ENCODE measurements around the gene MIER2.
"Not testable (repeated sequence)": the region's sequence is repeated elsewhere in the genome, so short reads cannot be mapped to it uniquely, and the experiment has no call there.

Gene MIER2

GRCh38 chr19:273393-273792, 71.2 kb downstream of the MIER2 start:
- in situ Hi-C loops (cut with MboI; ENCODE audit: low sequenced_read_pairs, unreplicated experiment), result no loop called here
- TF ChIP-seq CTCF (IDR thresholded peaks at IDR 0.05; ENCODE audit: borderline replicate concordance, control extremely low read depth, extremely low read depth, insufficient read depth, missing control alignments), result no peak
- no peak for DNase-seq (ENCODE audit: low spot score)

DNA sequence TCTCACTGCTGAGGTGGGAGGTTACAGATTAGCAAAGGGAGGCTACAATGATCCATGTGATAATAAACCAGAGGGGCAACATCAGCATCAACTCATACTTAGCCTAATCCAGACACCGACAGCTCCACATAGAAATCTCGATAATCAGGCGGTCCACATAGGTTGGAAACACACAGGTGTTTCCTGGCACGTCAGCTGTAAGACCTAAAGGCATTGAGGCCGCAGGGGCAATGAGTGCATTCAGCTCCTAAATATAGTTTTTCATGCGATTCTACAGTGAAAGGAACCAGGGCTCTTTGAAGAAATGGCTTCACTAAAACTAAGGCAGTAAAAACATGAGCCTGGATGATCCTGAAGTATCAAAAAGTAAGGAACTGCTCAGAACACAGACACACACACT, 72.7 kb downstream of the MIER2 start:
- DNase-seq (ENCODE audit: low spot score), result peak; percentile 9
- in situ Hi-C loops (cut with MboI; ENCODE audit: low sequenced_read_pairs, unreplicated experiment), result no loop called here
- TF ChIP-seq CTCF (IDR thresholded peaks at IDR 0.05; ENCODE audit: borderline replicate concordance, control extremely low read depth, extremely low read depth, insufficient read depth, missing control alignments), result no peak

DNA sequence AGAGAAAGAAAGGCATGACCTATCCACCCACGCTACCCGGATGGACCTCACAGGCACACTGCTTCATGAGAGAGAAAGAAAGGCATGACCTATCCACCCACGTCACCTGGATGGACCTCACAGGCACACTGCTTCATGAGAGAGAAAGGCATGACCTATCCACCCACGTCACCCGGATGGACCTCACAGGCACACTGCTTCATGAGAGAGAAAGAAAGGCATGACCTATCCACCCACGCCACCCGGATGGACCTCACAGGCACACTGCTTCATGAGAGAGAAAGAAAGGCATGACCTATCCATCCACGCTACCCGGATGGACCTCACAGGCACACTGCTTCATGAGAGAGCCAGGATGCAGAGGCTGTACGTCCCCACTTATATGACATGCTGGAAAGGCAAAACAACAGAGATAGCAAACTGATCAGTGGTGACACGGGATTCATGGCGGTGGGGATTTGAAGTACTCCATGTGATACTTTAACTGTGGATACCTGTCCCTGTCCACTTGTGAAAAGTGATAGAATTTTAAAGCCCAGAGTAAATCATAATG, 73.8 kb downstream of the MIER2 start:
- peak; percentile 2 for DNase-seq (ENCODE audit: low spot score)
- in situ Hi-C loops (cut with MboI; ENCODE audit: low sequenced_read_pairs, unreplicated experiment), result not testable (repeated sequence)

DNA sequence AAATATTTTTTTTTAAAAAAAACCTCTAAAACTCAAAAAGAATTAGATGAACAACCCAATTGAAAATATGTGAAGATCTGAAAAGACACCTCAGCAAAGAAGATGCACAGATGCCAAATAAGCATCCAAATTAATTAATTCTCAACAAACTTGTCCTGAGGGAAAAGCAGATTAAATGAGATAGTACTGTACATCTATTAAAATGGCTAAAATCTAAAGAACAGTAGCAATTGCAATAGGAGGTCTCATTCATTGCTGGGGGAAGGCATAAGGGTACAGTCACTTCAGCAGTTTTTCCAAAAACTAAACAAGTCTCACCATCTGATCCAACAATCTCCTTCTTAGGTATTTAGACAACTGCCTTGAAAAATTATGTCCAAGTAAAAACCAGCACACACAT, 75.4 kb downstream of the MIER2 start:
- no peak for TF ChIP-seq CTCF (IDR thresholded peaks at IDR 0.05; ENCODE audit: borderline replicate concordance, control extremely low read depth, extremely low read depth, insufficient read depth, missing control alignments)
- DNase-seq (ENCODE audit: low spot score), result no peak
- in situ Hi-C loops (cut with MboI; ENCODE audit: low sequenced_read_pairs, unreplicated experiment), result no loop called here

- TF ChIP-seq CTCF (IDR thresholded peaks at IDR 0.05; ENCODE audit: borderline replicate concordance, control extremely low read depth, extremely low read depth, insufficient read depth, missing control alignments), result no peak
- DNase-seq (ENCODE audit: low spot score), result no peak
- in situ Hi-C loops (cut with MboI; ENCODE audit: low sequenced_read_pairs, unreplicated experiment), result no loop called here
These were observed 82.5 kb downstream of the MIER2 start for GRCh38 chr19:262125-262524.

DNA sequence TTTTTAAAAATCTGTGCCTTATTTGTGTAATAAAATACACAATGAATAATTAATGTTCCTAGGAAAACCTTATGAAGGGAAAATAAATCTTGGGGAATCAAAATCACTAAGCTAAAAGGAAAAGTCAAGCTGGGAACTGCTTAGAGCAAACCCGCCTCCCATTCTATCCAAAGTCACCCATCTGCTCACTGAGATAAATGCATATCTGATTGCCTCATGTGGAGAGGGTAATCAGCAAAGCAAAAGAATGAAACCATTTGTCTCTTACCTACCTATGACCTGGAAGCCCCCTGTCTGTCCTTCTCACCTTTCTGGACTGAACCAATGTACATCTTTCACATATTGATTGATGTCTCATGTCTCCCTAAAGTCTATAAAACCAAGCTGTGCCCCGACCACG, 87.8 kb downstream of the MIER2 start:
- in situ Hi-C loops (cut with MboI; ENCODE audit: low sequenced_read_pairs, unreplicated experiment); DNase-seq (ENCODE audit: low spot score): not testable (repeated sequence)
